Fibroblast of lung (primary cell): ENCODE data around the gene NLGN1. TPM values are rescaled to one million over a fixed set of nuclear protein-coding genes. Genes with fewer than 3 reads are reported as not detected.

Source experiments
- DNase-seq, 2 donors: peaks; one replicate each; pipeline versions ENCODE4 v3.0.0 to v3.0.0-alpha.2; 2010; ENCODE audit warnings: low read depth in 2 of 2
- H2AFZ ChIP-seq: 2 replicates; pipeline ENCODE4 v1.5.1; 2012; ENCODE audit warnings: low read length, control low read depth, inconsistent platforms
- H3K27ac ChIP-seq: 2 replicates; pipeline ENCODE4 v1.5.1; 2011; ENCODE audit warnings: low read length, control low read depth; ENCODE audit not compliant: insufficient read depth
- H3K27me3 ChIP-seq: 2 replicates; pipeline ENCODE4 v1.5.1; 2011; ENCODE audit warnings: mild to moderate bottlenecking, low read length; ENCODE audit not compliant: control insufficient read depth, insufficient read depth
- H3K36me3 ChIP-seq: 2 replicates; pipeline ENCODE4 v1.5.1; 2011; ENCODE audit warnings: low read length; ENCODE audit not compliant: control insufficient read depth, insufficient read depth
- H3K4me1 ChIP-seq: 2 replicates; pipeline ENCODE4 v1.5.1; 2011; ENCODE audit warnings: low read length; ENCODE audit not compliant: control insufficient read depth, insufficient read depth; ENCODE audit errors: extremely low read depth
- H3K4me2 ChIP-seq: 2 replicates; pipeline ENCODE4 v1.5.1; 2011; ENCODE audit warnings: low read length, control low read depth; ENCODE audit not compliant: insufficient read depth; ENCODE audit errors: extremely low read depth
- H3K4me3 ChIP-seq, 4 experiments: fragments of 200-600 bp in 1 of 4; sonication (generic) in 1 of 4; replicated peaks in 1 of 4; 2 replicates each; pipeline ENCODE4 v1.5.1; 2011 to 2016; ENCODE audit warnings: low read length in 4 of 4, low read depth in 3 of 4, mild to moderate bottlenecking in 3 of 4, control low read depth in 2 of 4, inconsistent platforms in 1 of 4, mixed read lengths in 1 of 4; ENCODE audit not compliant: insufficient read depth in 1 of 4; ENCODE audit errors: control extremely low read depth in 1 of 4
- H3K79me2 ChIP-seq: 2 replicates; pipeline ENCODE4 v1.5.1; 2012; ENCODE audit warnings: mild to moderate bottlenecking, low read length, inconsistent platforms; ENCODE audit not compliant: control insufficient read depth, insufficient read depth
- H3K9ac ChIP-seq: 2 replicates; pipeline ENCODE4 v1.5.1; 2011; ENCODE audit warnings: mild to moderate bottlenecking, low read length, control low read depth; ENCODE audit not compliant: insufficient read depth
- H3K9me3 ChIP-seq: 2 replicates; pipeline ENCODE4 v1.5.1; 2012; ENCODE audit warnings: low read depth, low read length; ENCODE audit not compliant: control insufficient read depth, insufficient read depth
- H4K20me1 ChIP-seq: 2 replicates; pipeline ENCODE4 v1.5.1; 2011; ENCODE audit warnings: low read length; ENCODE audit not compliant: control insufficient read depth, insufficient read depth; ENCODE audit errors: extremely low read depth
- CTCF ChIP-seq, 2 donors: IDR thresholded peaks in 1 of 2; conservative IDR thresholded peaks in 1 of 2; 1 replicate in 1 of 2; 2 replicates in 1 of 2; pipeline ENCODE4 v1.5.1; 2011 to 2012; ENCODE audit warnings: low read length in 2 of 2, control low read depth in 1 of 2, inconsistent platforms in 1 of 2, low read depth in 1 of 2, mild to moderate bottlenecking in 1 of 2
- EZH2 ChIP-seq: IDR thresholded peaks from 2 replicates; pipeline ENCODE4 v1.5.1; 2012; ENCODE audit warnings: low read length, control low read depth, mild to moderate bottlenecking; ENCODE audit errors: missing control alignments
- polyA plus RNA-seq, 2 donors: library from polyadenylated mRNA; depleted of rRNA in 1 of 2; stranded (reverse) in 1 of 2; unstranded in 1 of 2; fragments of >200 nt; gene quantifications; 2 replicates each; pipeline ENCODE4 v1.2.1, GENCODE V29; 2011 to 2012; ENCODE audit warnings: missing spikeins in 1 of 2
- total RNA-seq: library from RNA; depleted of rRNA; stranded (reverse); fragments of >200 nt; gene quantifications from 2 replicates; pipeline ENCODE4 v1.2.1, GENCODE V29; 2014

Gene NLGN1
- total and polyA plus RNA-seq, 2 donors (not counting 1 experiment from before 2014, with no cell fraction given), result 0.61 to 2.1 TPM

DNA sequence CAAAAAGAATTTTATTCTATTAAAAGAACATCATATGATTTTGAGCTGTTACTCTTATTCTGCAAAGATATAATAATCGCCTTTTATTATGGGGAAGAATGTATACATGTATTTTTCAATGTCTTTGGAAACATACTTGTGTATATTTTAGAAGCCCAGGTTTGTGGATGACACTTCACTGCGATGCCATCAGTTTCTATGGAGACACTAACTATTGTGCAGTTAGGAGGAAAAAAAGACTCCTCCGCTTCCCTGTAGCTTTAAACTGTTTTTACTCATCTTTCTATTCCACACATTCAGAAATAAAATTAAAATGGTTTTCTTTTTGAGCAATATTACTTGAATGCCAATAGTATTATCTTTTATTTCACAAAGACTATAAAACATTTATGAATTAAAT is 305.0 kb downstream of the NLGN1 start:
- no peak for DNase-seq
- H3K4me3 ChIP-seq, result no peak overlapping the region
- no peak overlapping the region for H3K9ac ChIP-seq
- H3K27ac ChIP-seq, result no peak overlapping the region
- no peaks in the 10 kb centered on the region for H3K9me3 ChIP-seq
- TF ChIP-seq EZH2 (no peak), CTCF (conservative IDR thresholded peaks at IDR 0.05 in 1 of 2, IDR thresholded peaks at IDR 0.05 in 1 of 2; ENCODE audit: low read depth in 1 of 2, low read length in 2 of 2) (no peak)
- H3K4me2 ChIP-seq, result no peak overlapping the region
- no peaks in the 10 kb centered on the region for H3K27me3 ChIP-seq
- H3K36me3 ChIP-seq, result no peaks in the 10 kb centered on the region
- H3K4me1 ChIP-seq, result no peaks in the 10 kb centered on the region
- no peak overlapping the region for H2AFZ ChIP-seq
- no peaks in the 10 kb centered on the region for H4K20me1 ChIP-seq
- H3K79me2 ChIP-seq, result no peaks in the 10 kb centered on the region

DNA sequence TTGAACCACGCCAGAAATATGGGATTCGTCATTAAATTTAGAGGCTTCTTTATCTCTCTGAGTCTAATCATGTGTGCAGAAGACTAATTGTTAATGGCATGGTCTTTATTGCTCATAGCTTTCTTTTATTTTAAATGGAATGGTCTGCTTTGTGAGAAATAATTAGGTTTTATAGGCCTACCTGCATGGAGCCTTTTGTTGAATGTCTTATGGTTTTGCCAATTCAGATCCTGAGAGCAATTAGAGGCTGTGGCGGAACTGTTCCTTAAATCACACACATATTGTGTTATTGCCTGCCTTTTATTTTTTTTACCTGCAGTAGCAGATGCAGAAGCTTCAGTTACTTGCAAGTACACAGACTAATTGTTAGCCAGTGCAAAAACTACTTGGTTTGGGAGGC is 306.2 kb downstream of the NLGN1 start:
- DNase-seq, result no peak
- H3K36me3 ChIP-seq, result no peaks in the 10 kb centered on the region

GRCh38 chr3:173706630-173707029 is 309.1 kb downstream of the NLGN1 start:
- H3K9ac ChIP-seq, result no peak overlapping the region
- no peak overlapping the region for H3K4me3 ChIP-seq
- no peaks in the 10 kb centered on the region for H3K4me1 ChIP-seq
- no peaks in the 10 kb centered on the region for H4K20me1 ChIP-seq
- H3K9me3 ChIP-seq, result no peaks in the 10 kb centered on the region
- H3K79me2 ChIP-seq, result no peaks in the 10 kb centered on the region
- H3K27ac ChIP-seq, result no peak overlapping the region
- TF ChIP-seq CTCF (conservative IDR thresholded peaks at IDR 0.05 in 1 of 2, IDR thresholded peaks at IDR 0.05 in 1 of 2; ENCODE audit: low read depth in 1 of 2, low read length in 2 of 2) (no peak), EZH2 (no peak)
- H2AFZ ChIP-seq, result no peak overlapping the region
- H3K4me2 ChIP-seq, result no peak overlapping the region
- no peaks in the 10 kb centered on the region for H3K36me3 ChIP-seq
- no peaks in the 10 kb centered on the region for H3K27me3 ChIP-seq
- no peak for DNase-seq

More for the DNA sequence above, 306.2 kb downstream of the NLGN1 start:
- Histone ChIP-seq H3K4me1 (no peaks in the 10 kb centered on the region), H3K27me3 (no peaks in the 10 kb centered on the region), H3K4me2 (no peak overlapping the region), H4K20me1 (no peaks in the 10 kb centered on the region), H2AFZ (no peak overlapping the region), H3K9ac (no peak overlapping the region), H3K79me2 (no peaks in the 10 kb centered on the region), H3K27ac (no peak overlapping the region), H3K4me3 (no peak overlapping the region), H3K9me3 (no peaks in the 10 kb centered on the region)
- TF ChIP-seq EZH2 (no peak), CTCF (conservative IDR thresholded peaks at IDR 0.05 in 1 of 2, IDR thresholded peaks at IDR 0.05 in 1 of 2; ENCODE audit: low read depth in 1 of 2, low read length in 2 of 2) (no peak)
